ENCODE measurements around the gene ZNF451.

DNA sequence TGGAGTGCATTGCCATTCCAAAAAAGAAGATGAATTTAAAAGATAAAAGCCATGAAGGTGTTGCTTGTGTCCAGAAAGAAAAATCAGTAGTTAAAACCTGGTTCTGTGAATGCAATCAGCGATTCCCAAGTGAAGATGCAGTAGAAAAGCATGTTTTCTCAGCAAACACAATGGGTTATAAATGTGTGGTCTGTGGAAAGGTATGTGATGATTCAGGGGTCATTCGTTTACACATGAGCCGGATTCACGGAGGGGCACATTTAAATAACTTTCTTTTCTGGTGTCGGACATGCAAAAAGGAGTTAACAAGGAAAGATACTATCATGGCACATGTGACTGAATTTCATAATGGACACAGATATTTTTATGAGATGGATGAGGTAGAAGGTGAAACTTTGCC lies 57.4 kb downstream of the ZNF451 start:
- no peak for TF ChIP-seq EZH2phosphoT487 (IDR thresholded peaks at IDR 0.05; ENCODE audit: borderline replicate concordance, low read length)
- TF ChIP-seq, protein P1, sequence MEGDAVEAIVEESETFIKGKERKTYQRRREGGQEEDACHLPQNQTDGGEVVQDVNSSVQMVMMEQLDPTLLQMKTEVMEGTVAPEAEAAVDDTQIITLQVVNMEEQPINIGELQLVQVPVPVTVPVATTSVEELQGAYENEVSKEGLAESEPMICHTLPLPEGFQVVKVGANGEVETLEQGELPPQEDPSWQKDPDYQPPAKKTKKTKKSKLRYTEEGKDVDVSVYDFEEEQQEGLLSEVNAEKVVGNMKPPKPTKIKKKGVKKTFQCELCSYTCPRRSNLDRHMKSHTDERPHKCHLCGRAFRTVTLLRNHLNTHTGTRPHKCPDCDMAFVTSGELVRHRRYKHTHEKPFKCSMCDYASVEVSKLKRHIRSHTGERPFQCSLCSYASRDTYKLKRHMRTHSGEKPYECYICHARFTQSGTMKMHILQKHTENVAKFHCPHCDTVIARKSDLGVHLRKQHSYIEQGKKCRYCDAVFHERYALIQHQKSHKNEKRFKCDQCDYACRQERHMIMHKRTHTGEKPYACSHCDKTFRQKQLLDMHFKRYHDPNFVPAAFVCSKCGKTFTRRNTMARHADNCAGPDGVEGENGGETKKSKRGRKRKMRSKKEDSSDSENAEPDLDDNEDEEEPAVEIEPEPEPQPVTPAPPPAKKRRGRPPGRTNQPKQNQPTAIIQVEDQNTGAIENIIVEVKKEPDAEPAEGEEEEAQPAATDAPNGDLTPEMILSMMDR (conservative IDR thresholded peaks at IDR 0.05; ENCODE audit: low read depth, low read length), result no peak
